ENCODE results near the gene MSX1.

MSX1 gene

DNA sequence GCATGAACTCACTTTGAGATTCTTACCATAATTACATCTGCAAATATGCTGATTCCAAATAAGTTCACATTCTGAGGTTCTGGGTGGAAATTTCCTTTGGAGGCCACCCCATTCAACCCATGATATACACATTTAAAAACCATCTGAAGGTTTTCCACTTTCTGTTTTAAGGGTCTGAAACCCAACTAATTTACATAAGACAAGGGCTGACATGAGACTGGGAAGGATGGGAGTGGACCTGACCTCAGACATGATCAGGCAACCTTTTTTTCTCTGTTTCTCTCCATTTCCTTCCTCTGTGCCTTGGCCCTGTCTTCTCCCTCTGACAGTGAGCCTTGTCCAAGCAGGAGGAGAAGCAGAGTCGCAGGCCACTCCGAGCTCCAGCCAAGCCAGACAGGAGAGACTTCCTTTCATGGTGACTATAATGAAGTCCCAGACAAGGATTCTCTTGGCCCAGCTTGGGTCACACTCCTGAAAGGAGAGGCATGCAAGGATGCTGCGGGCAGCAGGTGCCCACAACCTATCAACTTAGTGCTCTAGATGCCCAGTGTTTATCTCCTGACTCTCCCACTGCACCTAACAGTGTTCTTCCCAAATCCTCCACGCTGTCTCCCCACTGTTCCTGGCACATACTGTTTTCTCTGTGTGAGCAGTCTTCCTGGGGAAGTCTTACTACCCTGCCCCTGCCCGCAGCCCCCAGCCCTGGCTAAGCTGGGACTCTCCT lies 39.9 kb downstream of the MSX1 start:
- DNase-seq (ENCODE audit: low read depth in 4 of 4, low spot score in 1 of 4) = no peak

- DNase-seq (ENCODE audit: low read depth in 4 of 4, low spot score in 1 of 4) = no peak
These were observed 42.4 kb downstream of the MSX1 start for GRCh38 chr4:4901877-4902276.

- DNase-seq (ENCODE audit: low read depth in 4 of 4, low spot score in 1 of 4) = no peak
These were observed 52.7 kb downstream of the MSX1 start for GRCh38 chr4:4912155-4912554.

- no peak for DNase-seq (ENCODE audit: low read depth in 4 of 4, low spot score in 1 of 4)
These were observed 53.7 kb downstream of the MSX1 start for GRCh38 chr4:4913147-4913561.

All from stimulated activated CD4-positive, alpha-beta T cell treated with anti-CD3 and anti-CD28 coated beads, Interleukin-1b, Interleukin-23, amount 100 ng/mL, for 24 hours (primary cell).